ENCODE data around the gene ADAR.

The ADAR gene

DNA sequence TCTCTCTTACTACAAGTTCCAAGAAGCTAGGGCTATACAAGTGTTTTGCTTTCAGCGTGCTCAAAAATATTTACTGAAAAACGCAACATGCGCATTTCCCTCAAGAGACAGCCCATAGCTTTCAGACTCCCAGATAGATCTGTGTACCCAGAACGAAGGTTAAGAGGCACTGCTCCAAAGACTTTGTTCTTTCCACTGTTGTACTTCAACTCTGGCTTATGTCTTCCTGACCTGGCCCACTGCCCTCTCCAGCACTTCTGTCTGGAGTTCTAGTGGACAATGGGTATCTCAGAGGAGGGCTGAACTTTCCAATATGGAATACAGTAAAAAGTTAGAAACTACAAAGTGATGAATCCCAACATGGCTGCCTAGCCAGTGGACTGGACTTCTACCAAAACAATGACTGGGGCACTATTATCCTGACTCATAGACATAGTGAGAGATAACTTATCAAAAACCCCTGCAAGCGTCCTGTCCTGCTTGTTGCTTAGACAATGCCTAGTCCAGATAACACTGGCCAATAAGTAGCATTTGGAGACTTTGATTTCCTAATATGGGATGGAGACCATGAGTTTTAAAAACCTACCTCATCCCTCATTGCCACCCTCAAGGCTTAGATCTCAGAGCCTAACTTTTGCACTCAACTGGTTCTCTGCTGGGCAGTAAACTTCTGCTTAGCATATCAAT lies 8.8 kb upstream of the ADAR start:
- DNase-seq = no peak

DNA sequence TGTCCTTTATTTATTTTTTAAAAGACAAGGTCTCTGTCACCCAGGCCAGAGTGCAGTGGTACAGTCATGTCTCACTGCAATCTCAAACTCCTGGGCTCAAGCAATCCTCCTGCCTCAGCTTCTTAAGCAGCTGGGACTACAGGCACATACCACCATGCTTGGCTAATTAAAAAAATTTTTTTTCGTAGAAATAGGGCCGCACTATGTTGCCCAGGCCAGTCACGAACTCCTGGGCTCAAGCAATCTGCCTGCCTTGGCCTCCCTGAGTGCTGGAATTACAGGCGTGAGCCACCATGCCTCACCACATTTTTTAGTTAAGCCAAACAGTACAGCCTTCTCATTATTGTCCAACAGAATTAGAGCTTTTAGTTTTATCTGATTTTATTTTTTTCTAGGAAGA lies 7.4 kb upstream of the ADAR start:
- DNase-seq = no peak

GRCh38 chr1:154614901-154615300 lies 6.9 kb upstream of the ADAR start:
- no peak for DNase-seq

DNA sequence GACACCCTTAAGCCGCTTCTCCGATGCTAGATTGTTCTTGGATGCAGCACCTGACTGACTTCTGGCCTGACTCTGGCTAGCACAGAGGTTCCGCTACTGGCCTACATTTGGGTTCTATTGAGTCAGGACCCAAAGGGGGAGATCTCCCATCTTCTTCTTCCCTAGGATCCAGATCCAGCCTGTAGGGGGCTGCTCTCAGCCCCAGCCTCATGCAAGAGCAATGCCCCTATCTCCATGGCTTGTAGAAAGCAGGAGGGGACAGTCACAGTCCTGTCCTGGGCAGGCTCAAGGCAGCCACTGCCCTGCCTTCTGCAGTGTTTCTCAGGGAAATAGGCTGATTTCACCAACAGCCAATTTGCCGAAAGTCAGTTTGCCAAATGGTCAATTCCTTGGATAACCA lies 6.3 kb upstream of the ADAR start:
- no peak for DNase-seq

- DNase-seq = no peak
Measured at GRCh38 chr1:154611150-154611862, 3.3 kb upstream of the ADAR start.

DNA sequence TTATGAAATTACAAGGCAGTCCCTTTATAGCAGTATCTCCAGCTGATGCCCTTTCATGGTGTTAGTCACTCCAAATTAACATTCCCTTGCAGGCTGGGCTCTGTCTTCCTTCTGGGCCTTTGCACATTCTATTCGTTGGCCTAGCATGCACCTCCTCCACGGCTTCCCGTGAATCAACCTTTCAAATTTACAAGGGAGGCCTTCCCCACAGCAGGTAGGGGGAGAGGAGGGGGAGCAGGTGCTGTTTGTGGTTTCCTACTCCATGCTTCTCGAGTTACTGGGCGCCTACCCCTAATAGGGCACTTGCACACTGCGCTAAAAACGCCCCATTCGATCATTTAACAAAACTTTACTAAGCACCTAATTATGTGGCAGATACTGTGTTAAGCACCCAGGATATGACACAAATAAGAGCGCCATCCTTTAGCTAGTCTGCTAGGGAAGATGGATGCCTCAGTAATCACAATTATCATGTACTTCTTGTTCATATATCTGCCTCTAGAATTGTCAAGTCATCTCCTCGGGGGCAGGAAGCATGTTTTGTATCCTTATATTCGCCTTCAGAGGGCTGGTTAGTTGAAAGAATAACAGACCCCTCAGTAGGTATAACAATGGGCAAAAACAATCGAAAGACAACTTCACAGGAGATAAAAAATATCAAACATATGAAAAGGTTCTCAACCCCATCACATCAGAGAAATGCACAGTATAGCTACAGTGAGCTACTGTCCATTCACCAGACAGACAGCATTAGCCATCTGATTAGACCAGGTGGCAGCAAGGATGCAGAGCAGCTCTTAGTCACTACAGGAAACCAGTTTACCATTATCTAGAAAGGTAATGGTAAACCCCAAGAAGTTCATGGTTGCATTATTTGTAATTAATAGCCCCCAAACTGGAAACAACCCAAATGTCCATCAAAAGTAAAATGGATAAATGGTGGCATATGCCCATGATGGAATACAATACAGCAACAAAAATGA lies 1.7 kb upstream of the ADAR start:
- DNase-seq = no peak

DNA sequence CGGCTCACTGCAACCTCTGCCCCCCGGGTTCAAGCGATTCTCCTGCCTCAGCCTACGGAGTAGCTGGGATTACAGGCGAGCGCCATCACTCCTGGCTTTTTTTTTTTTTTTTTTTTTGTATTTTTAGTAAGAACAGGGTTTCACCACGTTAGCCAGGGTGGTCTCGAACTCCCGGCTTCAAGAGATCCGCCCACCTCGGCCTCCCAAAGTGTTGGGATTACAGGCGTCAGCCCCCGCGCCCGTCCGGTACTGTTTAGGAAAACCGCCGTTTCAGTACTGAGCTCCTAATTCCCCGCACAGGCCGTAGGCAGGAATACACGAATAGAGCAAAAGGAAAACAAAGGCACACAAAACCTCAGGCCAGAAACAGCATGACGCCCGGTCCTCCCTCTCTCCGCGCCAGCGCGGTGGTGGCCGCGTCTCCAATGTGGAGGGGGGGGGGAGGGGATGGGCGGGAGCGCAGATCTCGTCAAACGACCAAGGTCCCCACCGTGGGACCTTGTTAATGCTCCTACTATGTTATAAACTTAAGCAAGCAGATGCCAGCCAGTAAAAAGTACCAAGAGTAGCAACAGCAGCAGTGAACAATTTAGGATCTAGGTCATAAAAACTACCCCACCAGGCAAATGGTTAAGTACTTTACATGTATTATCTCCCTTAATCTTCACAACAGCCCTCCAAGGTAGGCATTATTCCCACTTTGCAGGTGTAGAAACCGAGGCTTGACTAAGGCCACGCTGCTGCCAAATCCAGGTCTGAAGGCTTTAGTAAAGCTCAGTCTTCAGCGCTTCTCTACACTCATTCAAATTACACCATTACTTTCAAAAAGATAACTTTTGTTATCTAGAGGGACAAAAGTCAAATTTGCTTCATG lies 648 bp upstream of the ADAR start:
- DNase-seq = peak; percentile 3

DNA sequence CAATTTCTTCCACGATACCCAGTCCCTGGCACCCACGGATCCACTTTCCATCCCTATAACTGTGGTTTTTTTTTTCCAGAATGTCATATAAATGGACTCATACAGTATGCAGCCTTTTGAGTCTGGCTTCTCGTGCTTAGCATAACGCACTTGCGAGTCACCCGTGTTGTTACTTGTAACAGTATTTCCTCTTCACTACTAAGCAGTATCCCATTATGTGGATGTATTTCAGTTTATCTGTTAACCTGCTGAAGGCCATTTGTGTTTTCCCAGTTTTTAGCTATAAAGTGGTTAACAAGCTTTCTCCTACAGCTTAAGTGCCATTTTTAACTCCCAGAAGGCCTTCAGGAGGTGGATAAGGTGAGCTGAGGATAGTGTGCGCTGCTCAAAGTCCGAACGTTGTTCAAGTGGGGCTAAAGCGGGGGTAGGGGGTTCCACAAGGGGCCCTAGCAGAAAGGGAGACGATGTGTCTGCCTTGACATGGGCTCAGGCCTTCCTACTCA lies 829 bp downstream of the ADAR start:
- no peak for DNase-seq

DNA sequence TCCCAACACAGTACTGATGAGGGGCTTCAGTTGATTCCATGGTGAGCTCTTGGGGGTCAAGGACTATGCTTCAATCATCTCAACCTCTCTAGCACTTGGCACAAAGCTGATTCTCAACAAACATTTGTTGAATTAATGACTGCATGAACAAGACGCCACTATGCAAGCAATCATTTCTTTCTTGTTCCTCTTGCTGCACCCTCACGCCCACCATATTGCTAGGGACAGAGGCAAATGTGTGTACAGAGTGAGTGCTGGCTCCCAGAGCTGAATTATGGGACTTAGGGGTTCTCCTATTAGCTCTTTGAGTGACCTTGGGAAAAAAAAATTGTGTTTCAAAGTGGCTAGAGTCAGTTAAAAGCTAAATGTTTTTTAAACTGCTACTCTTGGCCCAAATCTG lies 2.5 kb downstream of the ADAR start:
- DNase-seq = no peak

DNA sequence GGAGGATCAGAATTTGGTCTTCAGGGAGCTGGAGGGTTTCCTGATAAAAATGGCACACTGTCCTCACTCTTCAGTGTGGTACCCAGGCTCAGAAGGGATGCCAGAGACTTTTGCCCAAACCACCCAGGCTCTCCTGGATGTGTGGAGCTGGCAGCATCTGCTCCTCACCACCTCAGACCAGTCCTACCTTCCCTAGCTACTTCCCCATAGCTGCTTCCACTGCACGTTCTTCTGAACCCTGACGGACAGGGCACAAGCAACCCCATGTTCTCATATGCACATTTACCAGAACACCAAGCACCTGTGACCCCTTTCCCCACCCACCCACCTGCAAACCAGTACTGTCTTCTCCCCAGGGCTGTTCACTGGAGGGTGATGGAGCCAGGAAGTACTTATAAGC lies 4.7 kb downstream of the ADAR start:
- DNase-seq = no peak

- DNase-seq = peak; percentile 57
Measured at GRCh38 chr1:154599658-154600057, 8.3 kb downstream of the ADAR start.

DNA sequence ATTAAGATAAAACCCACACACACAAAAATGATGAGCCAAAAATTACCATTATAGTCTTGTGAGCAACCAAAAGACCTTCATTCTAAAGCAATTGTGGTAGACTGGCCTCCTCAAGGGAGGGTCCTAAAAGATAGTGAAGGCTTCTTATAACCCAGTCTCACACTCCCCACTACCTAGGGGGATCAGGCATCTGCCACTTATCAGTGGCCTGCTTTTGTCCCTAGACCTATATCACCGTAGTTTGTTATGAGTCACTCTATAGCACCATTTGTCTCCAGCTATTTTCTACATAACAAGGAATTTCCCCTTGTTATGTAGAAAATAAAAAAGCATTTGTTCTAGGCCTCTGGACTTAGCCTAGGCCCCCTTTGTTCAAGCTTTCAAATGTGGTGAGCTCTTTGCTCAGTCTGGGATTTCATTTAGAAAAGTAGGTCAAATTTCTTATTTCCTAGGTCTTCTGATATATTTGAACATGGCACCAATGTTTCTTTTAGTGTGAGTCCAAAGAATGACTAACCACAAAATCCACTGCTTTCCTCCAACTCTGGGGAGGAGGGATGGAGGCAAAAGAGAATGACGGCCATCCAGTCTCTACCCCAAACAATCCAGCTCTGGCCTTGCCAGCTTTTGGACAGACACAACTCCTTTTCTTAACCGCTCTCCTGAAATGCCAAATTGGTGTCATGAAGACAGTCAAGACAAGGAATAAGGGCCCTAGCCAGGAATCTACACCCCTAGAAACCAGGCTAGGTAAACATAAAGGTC lies 8.9 kb downstream of the ADAR start:
- no peak for DNase-seq

GRCh38 chr1:154595621-154596020 lies 12.4 kb downstream of the ADAR start:
- DNase-seq = no peak

DNA sequence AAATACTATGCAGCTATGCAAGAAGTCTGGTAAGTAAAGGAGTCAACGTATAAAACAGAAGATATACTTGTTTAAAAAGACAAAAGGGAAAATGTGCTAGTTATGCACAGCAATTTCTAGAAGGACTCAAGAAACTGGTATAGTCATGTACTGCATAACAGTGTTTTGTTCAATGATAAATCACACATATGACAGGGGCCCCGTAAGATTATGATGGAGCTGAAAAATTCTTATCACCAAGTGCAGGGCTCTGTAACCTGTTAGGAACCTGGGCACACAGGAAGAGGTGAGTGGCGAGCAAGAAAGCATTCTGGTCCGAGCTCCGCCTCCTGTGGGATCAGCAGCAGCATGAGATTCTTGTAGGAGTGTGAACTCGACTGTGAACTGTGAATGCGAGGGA lies 13.2 kb downstream of the ADAR start:
- no peak for DNase-seq

DNA sequence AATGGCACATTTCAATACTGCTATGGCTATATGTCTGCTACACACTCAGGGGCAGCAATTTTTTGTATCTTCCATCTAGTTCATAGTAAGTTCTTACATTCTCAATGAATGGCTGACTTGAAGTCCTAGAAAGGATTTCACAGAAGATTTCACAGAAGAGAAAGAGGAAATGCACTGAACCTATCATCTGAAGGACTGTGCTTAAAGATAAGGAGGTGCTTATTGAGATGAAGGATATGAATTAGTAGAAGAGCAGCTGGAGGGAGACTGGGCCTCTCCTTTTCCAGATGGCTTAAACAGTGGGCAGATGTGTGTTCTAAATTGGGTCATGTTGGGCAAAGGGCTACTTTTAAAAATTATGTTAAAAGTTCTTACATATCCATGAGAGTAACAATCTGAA lies 14.6 kb downstream of the ADAR start:
- peak; percentile 75 for DNase-seq

DNA sequence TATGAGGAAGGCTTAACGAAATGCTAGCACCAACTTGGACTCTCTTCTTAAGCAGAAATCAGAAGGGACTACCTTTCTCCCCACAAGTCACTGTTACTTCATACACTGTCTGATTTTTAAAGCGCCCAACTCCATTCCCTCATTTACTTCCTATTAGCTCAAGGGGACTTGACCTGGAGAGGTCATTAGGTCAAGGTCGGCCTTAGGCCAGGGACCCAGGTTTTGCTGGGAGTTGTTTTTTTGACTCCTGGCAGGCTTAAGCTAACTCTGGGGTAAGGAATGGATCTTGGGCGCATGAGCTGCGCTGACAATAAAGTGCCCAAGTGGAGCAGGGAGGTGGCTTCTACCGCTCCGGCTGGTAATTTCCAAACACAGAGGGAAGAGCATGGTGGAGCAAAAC lies 16.8 kb downstream of the ADAR start:
- DNase-seq = no peak

GRCh38 chr1:154590756-154591155 lies 17.2 kb downstream of the ADAR start:
- DNase-seq = no peak

DNA sequence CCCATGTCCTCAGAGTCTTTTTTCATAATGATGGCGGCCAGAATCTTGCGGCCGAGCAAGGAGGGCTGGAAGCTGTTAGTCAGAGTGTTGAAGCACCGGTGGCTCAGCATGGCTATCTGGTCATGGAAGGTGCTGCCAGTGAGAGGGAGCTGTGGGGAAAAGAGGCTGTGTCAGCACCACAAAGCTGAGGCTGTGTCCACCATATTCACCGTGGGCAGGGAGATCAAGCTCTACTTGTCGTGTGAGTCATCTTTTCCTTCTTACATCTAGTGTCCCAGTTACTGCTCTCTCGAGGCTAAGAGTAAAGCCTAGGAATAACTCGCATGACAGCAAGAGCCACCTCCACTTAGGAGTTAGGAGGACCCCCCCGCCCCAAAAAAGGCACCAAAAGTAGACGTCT lies 18.2 kb downstream of the ADAR start:
- no peak for DNase-seq

DNA sequence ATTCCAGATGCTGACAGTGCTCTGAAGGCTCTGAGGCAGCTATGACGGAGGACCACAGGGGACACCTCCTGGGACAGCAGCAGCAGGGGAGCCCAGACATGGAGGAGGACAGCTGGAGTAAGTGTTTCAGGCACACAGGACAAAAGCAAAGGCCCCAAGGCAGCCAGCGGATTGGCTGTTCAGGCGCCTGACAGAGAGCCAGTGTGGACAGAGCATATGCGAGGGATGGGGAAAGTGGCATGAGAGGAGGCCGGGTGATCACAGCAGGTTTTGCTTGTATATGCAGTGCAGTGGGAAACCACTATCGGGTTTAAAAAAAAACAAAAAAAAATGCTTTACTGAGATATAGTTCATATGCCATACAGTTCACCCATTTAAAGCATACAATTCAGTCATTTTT lies 21.3 kb downstream of the ADAR start:
- no peak for DNase-seq

DNA sequence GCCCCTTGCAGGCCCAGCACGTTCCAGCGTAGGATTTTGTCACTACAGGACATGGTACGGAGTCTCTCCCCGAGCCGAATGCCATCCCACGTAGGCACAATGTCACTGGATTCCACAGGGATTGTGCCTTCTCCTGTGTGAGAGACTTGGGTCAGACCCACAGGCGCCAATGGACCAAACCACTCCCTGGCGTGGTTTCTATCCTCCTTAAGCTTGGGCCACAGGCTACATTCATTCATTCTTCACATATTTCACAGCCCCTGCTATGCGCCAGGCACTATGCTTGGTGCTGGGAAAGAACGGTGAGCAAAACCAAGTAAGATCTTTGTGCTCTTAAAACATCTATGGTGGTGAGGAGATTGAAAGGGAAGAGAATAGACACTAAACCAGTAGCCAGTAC lies 21.8 kb downstream of the ADAR start:
- DNase-seq = no peak

DNA sequence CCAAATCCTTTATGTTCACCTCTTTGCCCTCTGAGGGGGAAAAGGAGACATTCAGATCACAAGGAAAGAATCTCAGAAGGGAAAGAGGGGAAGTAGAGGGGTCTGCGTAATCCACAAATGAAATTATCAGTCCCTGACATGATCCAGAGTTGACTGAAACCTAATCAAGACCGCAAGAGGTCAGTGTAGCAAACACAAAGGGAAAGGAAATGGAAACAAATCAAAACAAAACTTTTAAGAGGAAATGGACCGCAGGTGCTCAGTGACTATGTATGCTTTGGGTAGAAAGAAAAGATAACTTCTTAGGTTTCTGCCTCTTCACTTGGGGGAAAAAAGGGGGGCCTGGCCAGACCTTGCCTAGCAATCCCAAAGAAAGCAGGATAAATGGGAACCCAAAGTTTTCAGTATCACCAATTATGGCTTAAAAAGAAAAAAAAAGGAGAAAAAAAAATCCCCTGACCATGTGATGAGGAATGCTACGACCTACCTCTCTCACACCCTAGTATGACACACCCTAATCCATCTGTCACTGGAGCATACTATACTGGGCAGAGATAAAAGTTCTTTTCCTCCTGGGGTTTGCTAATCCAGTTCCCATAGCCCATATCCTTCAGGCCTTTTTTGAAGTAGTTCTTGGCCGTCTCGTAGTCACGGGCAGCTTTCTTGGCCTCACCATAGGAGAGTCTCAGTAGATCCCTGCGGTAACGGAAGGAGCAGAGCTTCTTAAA lies 23.6 kb downstream of the ADAR start:
- no peak for DNase-seq
